HG03442 (cell line): ENCODE measurements around the gene NCOA6.
"Not testable (repeated sequence)": the region's sequence is repeated elsewhere in the genome, so short reads cannot be mapped to it uniquely, and the experiment has no call there.

Source experiments
- ATAC-seq: cut with Tn5 transposase; IDR thresholded peaks from one replicate; pipeline ENCODE4 v1.9.1; 2021; ENCODE audit warnings: mild to moderate bottlenecking, moderate library complexity; ENCODE audit not compliant: unreplicated experiment

NCOA6 gene

GRCh38 chr20:34780291-34780690 lies 45.2 kb downstream of the NCOA6 start:
- not testable (repeated sequence) for ATAC-seq

- no peak for ATAC-seq
Measured at GRCh38 chr20:34776177-34776576, 49.3 kb downstream of the NCOA6 start.

- no peak for ATAC-seq
Measured at GRCh38 chr20:34774886-34775285, 50.6 kb downstream of the NCOA6 start.

- no peak for ATAC-seq
Measured at GRCh38 chr20:34774449-34774848, 51.0 kb downstream of the NCOA6 start.

- no peak for ATAC-seq
Measured at GRCh38 chr20:34773726-34774125, 51.7 kb downstream of the NCOA6 start.

GRCh38 chr20:34772437-34772836 lies 53.0 kb downstream of the NCOA6 start:
- no peak for ATAC-seq

GRCh38 chr20:34771680-34772081 lies 53.8 kb downstream of the NCOA6 start:
- no peak for ATAC-seq

- ATAC-seq, result no peak
Measured at GRCh38 chr20:34768096-34768495, 57.4 kb downstream of the NCOA6 start.

- no peak for ATAC-seq
Measured at GRCh38 chr20:34762031-34762555, 63.4 kb downstream of the NCOA6 start.

- no peak for ATAC-seq
Measured at GRCh38 chr20:34755367-34755766, 70.1 kb downstream of the NCOA6 start.

GRCh38 chr20:34754611-34755010 lies 70.8 kb downstream of the NCOA6 start:
- ATAC-seq, result no peak

GRCh38 chr20:34753706-34754461 lies 71.6 kb downstream of the NCOA6 start:
- ATAC-seq, result no peak

- no peak for ATAC-seq
Measured at GRCh38 chr20:34751453-34751852, 74.0 kb downstream of the NCOA6 start.

- ATAC-seq, result no peak
Measured at GRCh38 chr20:34750484-34750883, 75.0 kb downstream of the NCOA6 start.

GRCh38 chr20:34748709-34749108 lies 76.7 kb downstream of the NCOA6 start:
- ATAC-seq, result no peak

GRCh38 chr20:34747479-34747878 lies 78.0 kb downstream of the NCOA6 start:
- ATAC-seq, result no peak

GRCh38 chr20:34746674-34747073 lies 78.8 kb downstream of the NCOA6 start:
- ATAC-seq, result no peak

- no peak for ATAC-seq
Measured at GRCh38 chr20:34744847-34745246, 80.6 kb downstream of the NCOA6 start.

GRCh38 chr20:34744340-34744739 lies 81.1 kb downstream of the NCOA6 start:
- ATAC-seq, result no peak

GRCh38 chr20:34743039-34743438 lies 82.4 kb downstream of the NCOA6 start:
- ATAC-seq, result no peak

GRCh38 chr20:34736106-34736735 lies 89.2 kb downstream of the NCOA6 start:
- ATAC-seq, result no peak

GRCh38 chr20:34732523-34732922 lies 92.9 kb downstream of the NCOA6 start:
- ATAC-seq, result no peak
